ENCODE measurements around the gene BIRC7.

Gene BIRC7

DNA sequence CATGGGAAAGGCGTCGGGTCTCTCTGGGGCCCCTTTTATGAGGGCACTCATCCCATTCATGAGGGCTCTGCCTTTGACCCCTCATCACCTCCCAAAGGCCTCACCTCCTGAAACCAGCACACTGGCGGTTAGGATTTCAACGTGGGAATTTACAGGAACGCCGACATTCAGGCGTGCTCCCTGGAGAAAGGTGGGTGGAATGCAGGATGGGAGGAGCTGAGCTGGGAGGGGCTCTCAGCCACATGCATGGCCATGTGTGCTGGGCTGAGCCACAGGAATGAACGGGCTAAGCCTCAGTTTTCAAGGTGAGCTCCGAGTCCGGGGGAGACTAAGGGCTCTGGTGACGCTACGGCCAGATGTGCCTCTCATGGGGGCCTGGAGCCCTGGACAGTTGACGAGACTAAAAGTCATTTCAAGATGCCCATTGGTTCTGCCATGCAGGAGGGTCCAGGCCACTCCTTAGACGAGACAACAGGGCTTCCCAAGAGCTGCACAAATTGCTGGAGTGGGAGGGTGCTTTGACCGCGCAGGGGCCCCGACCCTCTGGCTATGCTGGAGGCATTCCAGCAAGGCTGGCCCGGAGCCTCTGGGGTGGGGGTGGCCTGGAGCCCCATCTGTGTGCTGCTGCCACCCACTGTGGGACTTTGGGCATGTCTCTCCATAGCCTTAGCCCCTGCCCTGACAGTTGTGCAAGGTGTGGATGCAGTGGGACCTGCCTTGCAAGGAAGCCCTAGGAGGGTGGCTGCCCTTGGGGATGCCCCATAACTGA is 33.1 kb downstream of the BIRC7 start:
- no peak for DNase-seq

DNA sequence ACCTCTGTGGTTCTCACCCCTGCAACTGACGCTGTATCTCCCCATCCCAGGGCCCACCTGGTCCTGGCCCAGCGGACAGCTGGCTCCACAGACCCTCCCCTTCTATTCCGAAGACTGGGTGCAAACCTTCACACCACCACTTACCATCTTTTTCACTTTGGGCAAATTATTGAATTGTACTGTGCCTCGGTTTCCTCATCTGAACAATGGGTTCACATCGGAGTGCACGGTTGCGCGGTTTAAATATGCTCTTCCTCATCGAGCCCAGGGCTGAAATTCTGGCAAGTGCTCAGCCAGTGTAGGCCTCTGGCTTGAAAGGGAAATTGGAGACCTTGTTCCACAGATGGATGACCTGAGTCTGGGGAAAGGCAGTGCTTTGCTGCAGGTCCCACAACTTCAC is 34.0 kb downstream of the BIRC7 start:
- DNase-seq, result no peak

- DNase-seq, result no peak
These were observed 35.1 kb downstream of the BIRC7 start for GRCh38 chr20:63270606-63271325.

GRCh38 chr20:63272105-63273058 is 36.7 kb downstream of the BIRC7 start, which contains the start of gene ARFGAP1:
Gene ARFGAP1, plus strand, starts transcription at chr20:63272813. Its CDS starts 2,768 bp downstream, at chr20:63275581.
- DNase-seq, result no peak

DNA sequence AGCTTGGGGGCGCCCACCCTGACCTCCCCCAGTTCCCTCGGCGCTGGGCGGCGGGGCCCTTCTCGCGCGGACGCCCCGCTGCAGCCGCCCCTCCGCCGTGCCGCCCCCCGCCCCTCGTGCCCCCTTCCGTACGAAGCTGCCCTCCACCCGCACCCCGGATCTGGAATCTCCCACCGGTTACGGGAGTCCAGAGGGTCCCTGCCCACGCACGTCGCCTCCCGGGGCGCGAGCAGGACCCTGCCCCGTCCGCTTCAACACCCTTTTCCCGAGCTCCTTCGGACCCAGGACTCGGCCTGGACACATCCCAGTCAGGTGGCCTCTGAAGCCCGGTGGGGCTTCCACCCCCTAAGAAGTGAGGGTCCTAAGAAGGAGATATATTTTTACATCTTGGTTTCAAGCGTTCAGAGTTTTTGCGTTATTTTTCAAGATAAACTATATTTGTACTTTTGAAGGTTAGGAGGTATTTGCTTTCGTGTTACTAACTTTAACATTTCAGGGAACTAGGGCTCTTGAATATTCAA is 37.4 kb downstream of the BIRC7 start:
- no peak for DNase-seq

DNA sequence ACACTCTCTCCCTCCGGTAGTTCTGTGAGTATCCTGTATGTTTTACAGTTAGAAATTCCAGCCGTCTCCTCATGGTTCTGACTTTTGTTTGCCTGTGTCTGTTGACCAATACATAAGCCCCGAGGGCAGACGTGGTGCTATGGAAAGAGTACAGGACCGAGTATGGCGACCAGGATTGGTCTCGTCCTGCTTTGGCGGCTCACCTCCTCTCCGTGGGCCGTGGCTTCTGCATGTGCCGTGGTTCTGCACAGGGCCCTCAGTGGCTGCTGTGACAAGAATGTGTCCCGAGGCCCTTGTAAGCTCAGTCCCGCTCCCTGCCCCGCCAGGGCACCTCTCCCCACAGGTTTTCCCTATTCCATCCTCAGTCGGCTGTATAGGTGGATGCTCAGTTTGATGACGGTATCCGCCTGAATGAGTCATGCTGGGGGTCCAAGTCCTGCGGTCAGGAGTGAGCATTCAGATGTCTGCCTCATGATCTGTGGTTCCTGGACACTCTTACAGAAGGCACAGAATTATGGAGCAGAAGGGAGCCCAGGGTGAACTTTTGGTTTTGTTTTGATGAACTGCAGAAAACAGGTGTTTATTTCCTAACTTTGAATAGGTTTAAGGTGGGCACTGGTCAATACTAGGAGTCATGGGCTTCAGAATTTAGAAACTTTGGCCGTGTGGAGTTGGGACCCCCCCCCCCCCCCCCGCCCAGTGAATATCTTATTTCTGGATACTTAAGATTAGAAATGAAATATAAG is 38.1 kb downstream of the BIRC7 start:
- DNase-seq, result no peak

- no peak for DNase-seq
These were observed 38.9 kb downstream of the BIRC7 start for GRCh38 chr20:63274381-63275228.

GRCh38 chr20:63275825-63276224 is 40.1 kb downstream of the BIRC7 start:
- no peak for DNase-seq

DNA sequence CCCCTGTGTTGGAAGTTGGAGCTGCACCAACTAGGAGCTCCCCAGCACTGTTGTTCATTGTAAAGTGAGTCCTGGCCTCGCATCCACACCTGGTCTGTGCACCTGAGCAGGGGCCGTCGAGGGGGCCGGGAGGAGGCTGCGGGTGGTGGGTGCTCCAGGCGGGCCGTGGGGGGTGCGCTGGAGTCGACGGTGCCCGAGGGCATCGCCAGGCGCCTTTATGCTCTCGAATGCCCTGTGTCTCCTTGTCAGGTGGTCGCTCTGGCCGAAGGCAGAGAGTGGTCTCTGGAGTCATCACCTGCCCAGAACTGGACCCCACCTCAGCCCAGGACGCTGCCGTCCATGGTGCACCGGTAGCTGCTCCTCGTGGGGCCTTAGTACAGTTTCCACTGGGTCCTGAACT is 41.3 kb downstream of the BIRC7 start:
- DNase-seq, result no peak

GRCh38 chr20:63277466-63278272 is 42.0 kb downstream of the BIRC7 start:
- no peak for DNase-seq

- DNase-seq, result no peak
These were observed 43.0 kb downstream of the BIRC7 start for GRCh38 chr20:63278661-63279060.

GRCh38 chr20:63279931-63280330 is 44.2 kb downstream of the BIRC7 start:
- DNase-seq, result no peak

DNA sequence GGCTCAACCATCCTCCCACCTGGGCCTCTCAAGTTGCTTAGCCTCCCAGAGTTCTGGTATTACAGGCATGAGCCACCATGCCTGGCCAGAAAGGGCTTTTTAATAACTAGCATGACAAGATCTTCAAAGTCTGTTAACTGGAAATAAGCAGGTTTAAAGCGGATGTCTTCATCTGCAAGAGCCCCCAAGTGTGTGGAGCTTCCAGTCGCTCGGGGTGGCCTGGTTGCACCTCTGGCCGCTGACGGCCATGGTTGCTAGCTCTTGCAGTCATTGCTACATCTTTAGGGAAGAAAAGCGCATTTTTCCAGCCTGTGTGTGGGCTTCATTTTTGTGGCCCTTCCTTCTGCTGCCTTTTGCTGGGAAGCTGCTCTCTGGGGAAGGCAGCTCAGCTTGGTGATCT is 44.7 kb downstream of the BIRC7 start:
- no peak for DNase-seq

- DNase-seq, result no peak
These were observed 45.3 kb downstream of the BIRC7 start for GRCh38 chr20:63280929-63281545.

GRCh38 chr20:63281742-63282665 is 46.3 kb downstream of the BIRC7 start:
- DNase-seq, result no peak

- DNase-seq, result no peak
These were observed 47.2 kb downstream of the BIRC7 start for GRCh38 chr20:63282946-63283345.

DNA sequence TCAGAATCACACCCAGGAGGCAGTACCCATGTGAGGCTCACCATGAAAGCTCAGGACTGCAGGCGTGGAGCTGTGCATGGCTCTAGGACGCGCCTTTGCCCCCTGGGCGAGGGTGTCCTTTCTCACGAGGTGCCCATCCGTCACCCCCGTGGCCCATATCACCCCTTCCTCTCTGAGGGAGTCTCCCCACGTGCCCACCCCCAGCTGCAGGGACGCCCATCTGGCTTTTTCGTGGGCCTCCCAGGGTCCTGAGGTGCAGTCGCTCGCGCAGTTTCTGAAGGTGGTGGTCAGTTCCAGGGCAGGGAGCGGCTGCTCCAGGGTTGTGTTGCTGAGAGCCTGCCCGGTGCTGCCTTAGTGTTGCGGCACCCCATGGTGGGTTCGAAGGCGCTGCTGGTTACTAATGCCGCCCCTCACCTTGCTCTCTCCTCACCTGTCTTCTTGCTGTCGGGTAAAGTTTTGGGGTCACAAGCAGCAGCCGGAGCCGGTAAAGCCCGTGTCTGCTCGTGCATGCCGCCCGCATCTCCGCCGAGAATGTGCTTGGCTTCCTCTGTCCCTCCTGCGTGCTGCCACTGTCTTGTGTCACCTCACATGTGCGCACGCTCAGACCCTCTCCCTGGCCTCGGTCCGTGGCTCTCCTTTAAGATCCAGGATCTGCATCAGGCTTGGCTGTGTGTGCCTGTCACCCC is 47.8 kb downstream of the BIRC7 start:
- no peak for DNase-seq

DNA sequence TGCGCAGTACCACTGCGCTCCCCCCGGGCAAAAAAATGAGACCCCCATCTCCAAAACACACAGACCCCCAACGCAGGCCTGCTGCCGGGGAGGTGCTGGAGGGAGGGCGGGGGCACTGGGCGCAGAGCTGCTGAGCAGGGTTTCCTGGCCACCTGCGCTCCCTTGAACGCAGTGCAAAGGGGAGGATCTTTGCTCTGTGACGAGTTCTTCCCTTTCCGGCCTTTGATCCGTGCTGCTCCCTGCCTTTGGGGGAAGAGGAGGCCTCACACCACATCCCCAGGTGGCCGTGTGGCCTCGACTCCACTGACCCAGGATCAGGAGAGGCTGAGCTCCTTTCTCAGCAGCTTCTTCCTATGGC is 48.4 kb downstream of the BIRC7 start:
- DNase-seq, result no peak

Measured in cortex of kidney (tissue), 1 donor.